ENCODE results near the gene SBF2.
"Not testable (repeated sequence)": the region's sequence is repeated elsewhere in the genome, so short reads cannot be mapped to it uniquely, and the experiment has no call there.

SBF2 gene

GRCh38 chr11:10023212-10023611 is 270.8 kb downstream of the SBF2 start:
- in situ Hi-C loops (cut with MboI; ENCODE audit: low sequenced_read_pairs), result no loop called here

DNA sequence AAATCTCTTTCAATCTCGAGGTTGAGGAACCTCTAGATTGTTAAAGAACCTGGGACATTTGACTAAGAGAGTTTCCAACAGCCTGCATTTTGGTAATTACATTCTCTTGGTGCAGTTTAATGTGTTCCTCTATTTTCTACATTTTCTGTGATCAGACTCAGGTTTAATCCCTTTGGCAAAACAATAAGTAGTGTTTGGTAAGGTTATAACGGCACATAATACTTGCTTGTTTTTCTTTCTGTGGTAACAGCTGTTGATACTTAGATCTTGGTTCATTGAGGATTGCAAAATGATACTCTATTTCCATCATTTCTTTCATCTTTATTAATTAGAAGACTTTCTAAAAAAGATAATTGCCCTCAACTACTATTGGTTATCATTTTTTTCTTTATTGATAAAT is 271.3 kb downstream of the SBF2 start:
- in situ Hi-C loops (cut with MboI; ENCODE audit: low sequenced_read_pairs), result no loop called here

- in situ Hi-C loops (cut with MboI; ENCODE audit: low sequenced_read_pairs), result no loop called here
Measured at GRCh38 chr11:10021563-10021962, 272.5 kb downstream of the SBF2 start.

DNA sequence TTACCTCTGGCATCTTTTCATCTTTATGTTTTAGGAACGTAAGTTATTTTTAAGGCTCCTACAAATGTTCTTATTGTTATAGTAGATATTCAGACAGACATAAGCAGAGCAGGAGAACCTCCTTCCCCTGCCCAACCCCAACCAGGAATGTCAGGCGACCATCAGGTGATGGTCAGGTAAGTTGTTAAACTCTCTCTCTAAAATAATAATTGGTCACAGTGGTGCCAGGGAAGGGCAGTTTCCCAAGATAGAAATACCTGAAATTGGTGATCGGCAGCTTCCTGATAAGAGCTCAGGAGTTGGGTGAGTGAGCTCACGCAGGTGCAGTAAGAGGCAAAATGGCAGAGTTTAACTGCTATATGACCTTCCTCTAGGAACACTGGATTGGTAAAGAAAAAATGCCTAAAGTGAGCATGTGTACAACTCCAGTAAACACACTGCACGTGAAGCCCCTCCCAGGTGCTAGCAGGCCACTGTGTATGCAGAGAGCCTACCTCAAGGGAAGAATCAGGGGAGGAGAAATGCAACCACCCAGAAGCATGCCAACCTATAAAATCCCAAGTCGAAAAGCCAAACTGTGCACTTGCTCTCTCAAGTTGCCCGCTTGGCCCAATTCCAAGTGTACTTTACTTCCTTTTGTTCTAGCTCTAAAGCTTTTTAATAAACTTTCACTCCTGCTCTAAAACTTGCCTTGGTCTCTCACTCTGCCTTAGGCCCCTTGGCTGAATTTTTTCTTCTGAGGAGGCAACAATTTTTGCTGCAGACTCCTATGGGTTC is 273.9 kb downstream of the SBF2 start:
- in situ Hi-C loops (cut with MboI; ENCODE audit: low sequenced_read_pairs), result no loop called here

DNA sequence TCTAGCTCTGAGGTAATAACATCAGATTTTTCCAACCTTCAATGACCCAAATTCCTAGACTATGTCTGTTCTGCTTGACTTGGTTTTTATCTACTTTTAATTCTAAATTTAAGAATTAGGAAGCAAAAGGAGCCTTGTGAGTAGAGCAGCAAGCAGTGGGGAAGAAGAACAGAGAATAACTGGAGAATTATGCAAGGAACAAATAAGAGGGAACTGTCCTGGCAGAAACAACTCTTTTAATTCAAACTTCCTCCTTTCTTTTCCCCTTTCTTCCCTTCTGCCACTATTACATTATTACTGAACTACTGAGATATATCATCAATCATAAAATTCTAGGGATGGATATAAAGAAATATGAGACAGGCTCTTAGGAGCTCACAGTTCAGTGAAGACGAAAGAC is 276.1 kb downstream of the SBF2 start:
- in situ Hi-C loops (cut with MboI; ENCODE audit: low sequenced_read_pairs), result no loop called here

DNA sequence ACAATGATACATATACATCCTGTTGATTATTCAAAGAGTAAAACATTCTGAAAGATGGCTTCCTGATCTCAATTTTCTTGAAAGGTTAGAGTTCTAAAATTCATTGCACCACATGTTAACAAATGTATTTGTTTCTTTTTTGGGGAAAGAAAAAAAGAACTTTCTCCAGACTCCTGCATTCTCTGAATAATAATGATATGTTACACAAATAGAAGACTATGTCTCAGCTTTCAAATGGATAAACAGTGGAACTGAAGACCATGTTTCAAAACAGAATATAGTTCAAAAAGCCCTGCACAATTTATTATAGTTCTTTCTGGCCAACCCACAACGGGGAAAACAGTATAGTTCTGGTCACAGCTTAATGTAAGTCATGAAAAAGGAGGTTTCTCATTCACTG is 277.0 kb downstream of the SBF2 start:
- in situ Hi-C loops (cut with MboI; ENCODE audit: low sequenced_read_pairs), result no loop called here

DNA sequence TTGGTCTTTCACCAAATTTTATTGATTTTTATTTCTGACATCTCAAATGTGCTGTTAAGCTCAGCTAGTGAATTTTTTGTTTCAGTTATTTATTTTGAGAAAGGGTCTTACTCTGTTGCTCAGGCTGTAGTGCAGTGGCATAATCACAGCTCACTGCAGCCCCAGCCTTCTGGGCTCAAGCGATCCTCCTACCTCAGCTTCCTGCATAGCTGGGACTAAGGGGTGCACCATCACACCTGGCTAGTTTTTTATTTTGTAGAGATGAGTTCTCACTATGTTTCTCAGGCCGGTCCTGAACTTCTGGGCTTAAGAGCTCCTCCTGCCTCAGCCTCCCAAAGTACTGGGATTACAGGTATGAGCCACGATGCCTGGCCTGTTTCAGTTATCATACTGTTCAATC is 282.0 kb downstream of the SBF2 start:
- in situ Hi-C loops (cut with MboI; ENCODE audit: low sequenced_read_pairs), result no loop called here

GRCh38 chr11:10005955-10006525 is 288.0 kb downstream of the SBF2 start:
- in situ Hi-C loops (cut with MboI; ENCODE audit: low sequenced_read_pairs), result no loop called here

DNA sequence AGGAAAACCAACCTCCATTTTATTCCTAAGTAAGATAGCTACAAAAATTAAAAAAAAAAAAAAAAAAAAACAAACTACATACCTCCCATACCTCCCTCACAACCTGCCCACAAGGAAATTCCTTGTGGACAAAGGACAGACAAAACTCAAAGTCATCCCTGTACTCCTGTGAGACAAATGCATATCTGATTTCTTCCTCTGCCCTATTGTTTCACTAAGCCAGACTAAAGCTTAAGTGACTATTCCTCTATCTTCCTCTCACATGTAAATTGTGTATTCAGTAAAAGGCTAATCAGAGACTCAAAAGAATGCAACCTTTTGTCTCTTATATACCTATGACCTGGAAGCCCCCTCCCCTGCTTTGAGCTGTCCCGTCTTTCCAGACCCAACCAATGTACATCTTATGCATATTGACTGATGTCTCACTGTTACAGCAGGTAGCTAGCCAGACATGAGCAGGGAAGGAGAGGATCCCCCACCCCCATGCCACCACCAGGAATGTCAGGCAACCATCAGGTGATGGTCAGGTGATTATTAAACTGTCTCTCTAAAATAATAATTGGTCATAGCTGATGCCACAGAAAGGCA is 289.4 kb downstream of the SBF2 start:
- in situ Hi-C loops (cut with MboI; ENCODE audit: low sequenced_read_pairs), result no loop called here

DNA sequence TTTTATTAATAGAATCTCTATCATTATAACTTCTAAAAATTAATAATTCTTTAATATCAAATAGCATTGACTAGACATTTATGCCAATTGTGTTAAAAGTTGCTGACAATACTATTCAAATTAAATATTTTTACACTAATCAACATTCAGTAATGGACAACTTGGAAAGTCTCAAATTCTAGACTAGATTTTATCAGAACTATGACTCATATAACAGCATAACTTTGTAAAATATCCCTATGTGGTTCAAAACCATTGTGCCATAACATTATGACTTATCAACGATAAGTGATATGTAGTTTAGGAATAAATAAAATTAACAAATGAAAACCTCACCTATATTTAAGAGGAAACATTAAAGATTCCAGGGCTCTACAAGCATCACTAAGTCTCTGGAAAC is 291.8 kb downstream of the SBF2 start:
- in situ Hi-C loops (cut with MboI; ENCODE audit: low sequenced_read_pairs), result no loop called here

- in situ Hi-C loops (cut with MboI; ENCODE audit: low sequenced_read_pairs), result no loop called here
Measured at GRCh38 chr11:9992306-9992705, 301.7 kb downstream of the SBF2 start.

GRCh38 chr11:9990221-9990973 is 303.6 kb downstream of the SBF2 start:
- in situ Hi-C loops (cut with MboI; ENCODE audit: low sequenced_read_pairs), result no loop called here

DNA sequence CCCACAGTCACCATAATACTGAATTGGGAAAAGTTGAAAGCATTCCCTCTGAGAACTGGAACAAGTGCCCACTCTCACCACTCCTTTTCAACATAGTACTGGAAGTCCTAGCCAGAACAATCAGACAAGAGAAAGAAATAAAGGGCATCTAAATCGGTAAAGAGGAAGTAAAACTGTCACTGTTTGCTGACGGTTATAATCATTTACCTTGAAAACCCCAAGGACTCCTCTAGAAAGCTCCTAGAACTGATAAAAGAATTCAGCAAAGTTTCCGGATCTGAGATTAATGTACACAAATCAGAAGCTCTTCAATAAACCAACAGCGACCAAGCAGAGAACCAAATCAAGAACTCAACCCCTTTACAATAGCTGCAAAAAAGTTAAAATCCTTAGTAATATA is 306.7 kb downstream of the SBF2 start:
- in situ Hi-C loops (cut with MboI; ENCODE audit: low sequenced_read_pairs), result not testable (repeated sequence)

- in situ Hi-C loops (cut with MboI; ENCODE audit: low sequenced_read_pairs), result no loop called here
Measured at GRCh38 chr11:9982796-9983579, 311.0 kb downstream of the SBF2 start.

DNA sequence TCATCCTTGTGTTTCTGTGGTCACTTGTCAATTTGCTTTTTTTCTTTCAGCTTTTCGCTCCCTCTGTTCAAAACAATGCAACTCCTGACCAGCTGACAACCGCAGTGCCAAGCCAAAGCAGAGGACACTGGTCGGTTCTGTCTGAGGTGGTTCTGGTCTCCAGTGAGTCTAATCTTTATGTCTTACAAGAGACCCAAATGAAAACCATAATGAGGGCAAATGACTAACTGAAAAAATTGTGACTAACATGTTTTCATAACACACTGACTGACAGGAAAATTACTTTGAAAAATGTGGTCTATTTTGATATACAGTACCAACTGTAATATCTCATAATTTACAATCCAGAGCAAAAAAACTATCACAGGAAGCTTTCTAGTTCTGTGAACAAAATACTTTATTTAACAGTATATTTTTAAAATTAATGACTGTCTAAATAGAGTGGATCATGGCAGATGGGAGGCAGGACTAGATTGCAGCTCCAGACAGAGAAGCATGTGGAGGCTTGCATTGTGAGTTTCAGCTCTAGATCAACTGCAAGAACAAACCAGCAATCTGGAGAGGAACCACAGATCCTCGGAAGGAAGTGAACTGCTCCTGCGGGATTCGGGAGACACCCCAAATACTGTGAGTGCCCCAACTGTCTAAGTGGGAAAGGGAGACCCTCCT is 311.8 kb downstream of the SBF2 start:
- in situ Hi-C loops (cut with MboI; ENCODE audit: low sequenced_read_pairs), result no loop called here

- in situ Hi-C loops (cut with MboI; ENCODE audit: low sequenced_read_pairs), result no loop called here
Measured at GRCh38 chr11:9980931-9981330, 313.1 kb downstream of the SBF2 start.

GRCh38 chr11:9977554-9977953 is 316.5 kb downstream of the SBF2 start:
- in situ Hi-C loops (cut with MboI; ENCODE audit: low sequenced_read_pairs), result no loop called here

- in situ Hi-C loops (cut with MboI; ENCODE audit: low sequenced_read_pairs), result loop anchor here (25.0 kb wide), 1 partner anchor 212 kb away; no protein-coding TSS in a partner anchor
Measured at GRCh38 chr11:9974375-9974774, 319.6 kb downstream of the SBF2 start.

DNA sequence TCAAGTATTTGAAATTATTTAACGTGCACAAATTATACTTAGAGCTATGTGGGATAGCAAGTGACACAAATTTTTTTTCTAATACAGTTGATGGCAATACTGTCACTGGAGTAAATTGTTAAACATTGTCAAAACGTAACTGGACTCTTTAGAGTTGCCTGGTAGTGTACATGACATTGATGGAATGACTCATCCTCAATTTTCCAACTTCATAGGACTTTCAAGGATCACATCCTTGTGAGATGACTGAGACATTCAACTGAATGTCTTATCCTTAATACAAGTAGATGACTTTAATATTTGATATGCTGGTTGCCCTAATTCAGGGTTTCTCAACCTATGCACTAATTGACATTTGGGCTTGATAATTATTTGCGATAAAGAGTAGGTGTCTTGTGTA is 320.1 kb downstream of the SBF2 start:
- in situ Hi-C loops (cut with MboI; ENCODE audit: low sequenced_read_pairs), result loop anchor here (25.0 kb wide), 1 partner anchor 212 kb away; no protein-coding TSS in a partner anchor

GRCh38 chr11:9972989-9973388 is 321.0 kb downstream of the SBF2 start:
- in situ Hi-C loops (cut with MboI; ENCODE audit: low sequenced_read_pairs), result loop anchor here (25.0 kb wide), 1 partner anchor 211 kb away; no protein-coding TSS in a partner anchor

Data from HL-60/S4 (cell line).